IPS-18a (cell line): ENCODE results near the gene MLKL.

Experiments used
- H3K27ac ChIP-seq: one replicate; pipeline ENCODE4 v1.5.1; 2013; ENCODE audit warnings: low read length
- H3K27me3 ChIP-seq: one replicate; pipeline ENCODE4 v1.6.1; 2013; ENCODE audit warnings: mild to moderate bottlenecking, low read length; ENCODE audit not compliant: control insufficient read depth, insufficient read depth
- H3K36me3 ChIP-seq: one replicate; pipeline ENCODE4 v1.6.1; 2013; ENCODE audit warnings: low read depth, low read length; ENCODE audit not compliant: control insufficient read depth
- H3K4me1 ChIP-seq: one replicate; pipeline ENCODE4 v1.6.1; 2013; ENCODE audit warnings: low read depth, low read length; ENCODE audit not compliant: control insufficient read depth
- H3K4me3 ChIP-seq: one replicate; pipeline ENCODE4 v1.5.1; 2013; ENCODE audit warnings: low read length
- H3K9ac ChIP-seq: one replicate; pipeline ENCODE4 v1.6.1; 2013; ENCODE audit warnings: mild to moderate bottlenecking, low read length, moderate library complexity
- H3K9me3 ChIP-seq: one replicate; pipeline ENCODE4 v1.6.1; 2013; ENCODE audit warnings: low read depth, low read length; ENCODE audit not compliant: control insufficient read depth

The MLKL gene

DNA sequence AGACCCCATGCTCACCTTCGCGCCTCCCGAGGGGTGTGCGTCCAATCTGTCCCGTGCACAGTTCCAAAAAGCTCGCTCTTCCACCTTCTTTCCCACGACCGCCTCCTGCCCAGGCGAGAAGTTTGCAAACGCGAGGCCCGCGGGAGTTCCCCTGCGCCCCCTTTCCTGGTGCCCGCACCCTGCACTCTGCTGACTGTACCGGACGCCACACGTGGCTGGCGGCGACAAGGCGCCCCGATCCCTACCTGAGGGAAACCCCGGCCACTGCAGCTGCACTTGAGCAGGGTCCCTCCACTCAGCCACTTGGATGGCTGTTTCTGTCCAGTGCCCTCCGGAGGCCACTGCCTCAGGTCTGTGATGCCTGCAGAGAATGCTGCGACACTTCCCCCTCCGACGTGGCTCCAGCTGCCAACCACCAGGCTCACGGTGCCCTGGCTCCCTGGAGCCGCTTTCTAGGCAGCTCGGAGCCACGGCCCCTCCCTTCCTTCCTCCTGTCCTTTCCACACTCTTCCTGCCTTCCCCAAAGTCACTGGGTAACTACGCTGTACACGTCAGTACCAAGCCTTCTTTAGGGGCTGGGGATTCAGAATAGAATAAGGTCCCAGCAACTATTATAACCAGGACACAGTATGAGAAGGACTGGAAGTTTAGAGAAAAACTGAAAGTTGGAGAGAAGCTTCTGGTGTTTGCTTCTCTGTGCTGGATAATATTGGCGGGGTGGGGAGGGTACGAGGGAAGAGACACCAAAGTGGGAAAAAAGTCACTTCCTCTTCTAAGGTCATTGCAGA is at the start of gene MLKL:
MLKL (minus strand) TSS at position 425 of the 788 bp plus-strand sequence. CDS start 5,105 bp downstream, outside the sequence.
- no peaks in the 10 kb centered on the region for H3K36me3 ChIP-seq
- no peak within 1 kb of the TSS for H3K9ac ChIP-seq
- peaks cover 3% of the 10 kb centered on the region for H3K4me1 ChIP-seq
- no peak within 1 kb of the TSS for H3K4me3 ChIP-seq
- H3K27ac ChIP-seq: no peak within 1 kb of the TSS
- H3K27me3 ChIP-seq: no peaks in the 10 kb centered on the region
- no peaks in the 10 kb centered on the region for H3K9me3 ChIP-seq

DNA sequence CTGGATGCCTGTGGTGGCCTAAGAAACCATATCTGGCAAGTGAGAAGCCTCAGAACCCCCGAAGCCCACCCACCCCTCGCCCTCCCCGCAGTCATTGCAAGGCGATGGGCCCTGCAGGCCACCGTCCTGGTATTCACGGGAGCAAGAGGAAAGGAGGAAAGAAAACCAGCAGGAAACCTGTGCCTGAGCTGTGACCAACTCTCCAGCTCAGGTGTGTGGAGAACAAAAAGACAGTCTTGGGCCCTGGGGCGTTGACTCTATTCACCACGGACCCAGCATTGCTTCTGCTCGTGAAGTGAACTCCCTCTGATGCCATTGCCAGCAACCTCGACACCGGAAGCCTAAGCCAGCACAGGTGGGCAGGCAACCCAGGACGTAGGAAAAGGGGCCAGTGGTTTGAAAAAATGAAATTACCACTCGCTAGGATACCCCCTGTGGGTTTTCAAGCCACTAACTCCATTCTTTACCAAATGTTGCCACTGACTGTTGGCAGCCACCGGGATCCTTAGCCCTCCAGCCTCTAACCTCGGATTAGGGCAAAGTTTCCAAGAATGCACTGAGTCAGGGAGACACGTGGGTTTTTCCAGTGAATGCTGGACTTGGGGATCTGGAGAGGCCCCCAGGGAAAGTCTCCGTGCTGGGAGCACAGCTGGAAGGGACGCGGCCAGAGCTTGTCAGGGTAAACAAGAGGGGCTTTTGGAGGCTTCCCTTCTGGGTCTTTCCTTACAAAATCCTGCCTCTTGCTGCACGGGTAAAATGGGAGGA is 48.8 kb upstream of the MLKL start:
- Histone ChIP-seq H3K9me3 (no peaks in the 10 kb centered on the region), H3K9ac (no peak overlapping the region), H3K27me3 (no peaks in the 10 kb centered on the region), H3K27ac (no peak overlapping the region), H3K4me3 (no peak overlapping the region), H3K4me1 (peaks cover 14% of the 10 kb centered on the region), H3K36me3 (no peaks in the 10 kb centered on the region)

DNA sequence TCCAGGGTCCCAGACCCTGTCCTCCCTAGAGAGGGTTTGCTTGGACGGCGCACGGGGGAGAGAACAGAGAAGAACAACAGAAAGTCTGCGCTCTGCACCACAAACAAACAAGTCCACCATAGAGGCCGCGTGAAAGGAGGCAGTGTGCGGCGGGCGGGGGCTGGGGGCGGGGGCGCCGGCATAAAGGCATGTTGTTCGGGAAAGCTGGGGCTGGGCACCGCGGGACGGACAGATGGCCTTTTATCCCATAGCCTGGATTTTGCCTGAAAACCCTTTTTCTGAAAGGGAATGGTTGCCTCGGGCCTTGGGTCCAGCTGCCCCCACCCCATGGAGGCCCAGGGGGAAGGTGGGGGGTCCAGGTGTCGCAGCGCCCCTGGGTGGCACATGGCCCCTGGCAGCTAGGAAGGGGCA is 48.0 kb upstream of the MLKL start:
- Histone ChIP-seq H3K9ac (no peak overlapping the region), H3K36me3 (no peaks in the 10 kb centered on the region), H3K27ac (no peak overlapping the region), H3K4me1 (peaks cover 14% of the 10 kb centered on the region), H3K9me3 (no peaks in the 10 kb centered on the region), H3K27me3 (no peaks in the 10 kb centered on the region), H3K4me3 (no peak overlapping the region)

- no peak overlapping the region for H3K27ac ChIP-seq
- no peaks in the 10 kb centered on the region for H3K27me3 ChIP-seq
- peaks cover 19% of the 10 kb centered on the region for H3K4me1 ChIP-seq
- H3K9ac ChIP-seq: no peak overlapping the region
- no peak overlapping the region for H3K4me3 ChIP-seq
- H3K9me3 ChIP-seq: no peaks in the 10 kb centered on the region
- H3K36me3 ChIP-seq: no peaks in the 10 kb centered on the region
Measured at GRCh38 chr16:74747716-74748615, 47.3 kb upstream of the MLKL start.

GRCh38 chr16:74745926-74746325 is 45.3 kb upstream of the MLKL start:
- H3K4me3 ChIP-seq: no peak overlapping the region
- no peak overlapping the region for H3K27ac ChIP-seq
- H3K4me1 ChIP-seq: peaks cover 20% of the 10 kb centered on the region
- H3K9ac ChIP-seq: no peak overlapping the region
- no peaks in the 10 kb centered on the region for H3K36me3 ChIP-seq
- H3K9me3 ChIP-seq: no peaks in the 10 kb centered on the region
- H3K27me3 ChIP-seq: no peaks in the 10 kb centered on the region

GRCh38 chr16:74745109-74745615 is 44.5 kb upstream of the MLKL start:
- Histone ChIP-seq H3K4me1 (peaks cover 15% of the 10 kb centered on the region), H3K36me3 (no peaks in the 10 kb centered on the region), H3K27ac (no peak overlapping the region), H3K9ac (no peak overlapping the region), H3K9me3 (no peaks in the 10 kb centered on the region), H3K27me3 (no peaks in the 10 kb centered on the region), H3K4me3 (no peak overlapping the region)

- no peak overlapping the region for H3K27ac ChIP-seq
- H3K27me3 ChIP-seq: no peaks in the 10 kb centered on the region
- no peaks in the 10 kb centered on the region for H3K36me3 ChIP-seq
- H3K9me3 ChIP-seq: no peaks in the 10 kb centered on the region
- H3K4me3 ChIP-seq: no peak overlapping the region
- H3K9ac ChIP-seq: no peak overlapping the region
- H3K4me1 ChIP-seq: peaks cover 9% of the 10 kb centered on the region
Measured at GRCh38 chr16:74744566-74744965, 43.9 kb upstream of the MLKL start.

DNA sequence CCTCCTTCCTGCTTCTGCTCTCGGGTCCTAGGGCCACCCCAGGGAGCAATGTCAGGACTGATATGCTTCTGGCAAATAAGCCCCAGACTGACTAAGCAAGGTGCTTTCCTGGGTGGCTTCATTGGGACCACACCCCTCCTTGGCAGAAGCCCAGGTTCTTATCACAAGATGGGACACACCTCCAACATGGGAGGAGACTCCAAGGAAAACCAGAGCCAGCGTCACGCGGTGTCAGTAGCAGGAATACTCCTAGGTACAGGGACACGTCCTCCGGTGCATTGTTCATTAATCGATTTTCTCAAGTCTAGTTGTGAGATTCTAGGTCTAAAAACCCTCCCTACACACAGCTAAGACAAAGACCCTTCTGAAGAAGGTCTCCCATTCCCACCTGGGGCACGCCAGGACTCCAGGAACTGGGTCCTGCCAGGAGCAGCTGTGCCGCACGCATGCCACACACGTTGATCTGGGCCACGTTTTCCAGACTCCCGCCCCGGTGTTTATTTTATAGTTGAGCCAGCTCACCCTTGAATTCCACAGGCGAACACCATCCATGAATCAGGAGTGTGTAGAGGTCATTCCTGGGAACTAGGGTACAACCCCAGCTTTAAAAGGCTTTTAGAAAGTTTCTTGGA is 43.1 kb upstream of the MLKL start:
- peaks cover 6% of the 10 kb centered on the region for H3K4me1 ChIP-seq
- no peak overlapping the region for H3K27ac ChIP-seq
- no peak overlapping the region for H3K9ac ChIP-seq
- no peaks in the 10 kb centered on the region for H3K36me3 ChIP-seq
- no peak overlapping the region for H3K4me3 ChIP-seq
- H3K27me3 ChIP-seq: no peaks in the 10 kb centered on the region
- no peaks in the 10 kb centered on the region for H3K9me3 ChIP-seq

GRCh38 chr16:74743045-74743667 is 42.5 kb upstream of the MLKL start:
- no peaks in the 10 kb centered on the region for H3K27me3 ChIP-seq
- H3K9ac ChIP-seq: no peak overlapping the region
- H3K9me3 ChIP-seq: no peaks in the 10 kb centered on the region
- no peak overlapping the region for H3K4me3 ChIP-seq
- no peak overlapping the region for H3K27ac ChIP-seq
- H3K36me3 ChIP-seq: no peaks in the 10 kb centered on the region
- H3K4me1 ChIP-seq: peaks cover 6% of the 10 kb centered on the region

GRCh38 chr16:74742051-74742481 is 41.4 kb upstream of the MLKL start:
- no peak overlapping the region for H3K4me3 ChIP-seq
- no peaks in the 10 kb centered on the region for H3K27me3 ChIP-seq
- H3K36me3 ChIP-seq: no peaks in the 10 kb centered on the region
- H3K9me3 ChIP-seq: no peaks in the 10 kb centered on the region
- no peak overlapping the region for H3K9ac ChIP-seq
- H3K27ac ChIP-seq: no peak overlapping the region
- H3K4me1 ChIP-seq: peaks cover 11% of the 10 kb centered on the region
